Endothelial cell of umbilical vein (primary cell): Measurements from ENCODE around the gene TSSC4. TPM values are rescaled to one million over a fixed set of nuclear protein-coding genes. Genes with fewer than 3 reads are reported as not detected.

Experiments used
- BruUV-seq: library from RNA; stranded (reverse); fragments of 400-500 nt; replicated peaks from 2 replicates; lab custom pipeline; 2021; lab: Mats Ljungman, UMichigan
- CTCF ChIA-PET: fragments of 300-600, 350-600 bp; sonication (Branson Sonifier 250); formaldehyde crosslinking; loops from one replicate; lab custom pipeline; 2021; ENCODE audit warnings: antibody characterized with exemption, inconsistent platforms; lab: Charles Lee
- POLR2A ChIA-PET: fragments of 300-600, 350-600 bp; sonication (Branson Sonifier 250); formaldehyde crosslinking; loops from one replicate; lab custom pipeline; 2021; ENCODE audit warnings: antibody characterized with exemption, inconsistent platforms; lab: Charles Lee
- DNase-seq: peaks from one replicate; pipeline ENCODE4 v3.0.0-alpha.2; 2011; ENCODE audit warnings: low read depth, low spot score
- FAIRE-seq: peaks from 2 replicates; lab custom pipeline; 2011; peaks lifted over from hg19 to GRCh38; lab: Jason Lieb, UNC
- H2AFZ ChIP-seq: 2 replicates; pipeline ENCODE4 v1.6.0; 2012; ENCODE audit warnings: low read depth, low read length, control low read depth, inconsistent platforms
- H3K27ac ChIP-seq: 2 replicates; pipeline ENCODE4 v1.5.1; 2011; ENCODE audit warnings: low read depth, mild to moderate bottlenecking, control low read depth, low read length, moderate library complexity; ENCODE audit not compliant: insufficient read depth
- H3K27me3 ChIP-seq, 2 experiments: 2 replicates each; pipeline versions ENCODE4 v1.6.0 to v1.6.1; 2011; ENCODE audit warnings: low read length in 2 of 2, mixed read lengths in 1 of 2; ENCODE audit not compliant: control insufficient read depth in 2 of 2, insufficient read depth in 2 of 2
- H3K36me3 ChIP-seq, 2 experiments: 2 replicates in 1 of 2; 3 replicates in 1 of 2; pipeline ENCODE4 v1.5.1; 2011; ENCODE audit warnings: low read length in 2 of 2, mild to moderate bottlenecking in 1 of 2, moderate library complexity in 1 of 2; ENCODE audit not compliant: control insufficient read depth in 2 of 2, insufficient read depth in 2 of 2; ENCODE audit errors: extremely low read depth in 1 of 2
- H3K4me1 ChIP-seq: 3 replicates; pipeline ENCODE4 v1.5.1; 2011; ENCODE audit warnings: mild to moderate bottlenecking, low read length; ENCODE audit not compliant: control insufficient read depth, insufficient read depth; ENCODE audit errors: extremely low read depth
- H3K4me2 ChIP-seq: 2 replicates; pipeline ENCODE4 v1.6.1; 2011; ENCODE audit warnings: low read length, control low read depth, mixed read lengths; ENCODE audit not compliant: insufficient read depth
- H3K4me3 ChIP-seq, 3 experiments: fragments of 200-600 bp in 1 of 3; sonication (generic), shearing (Covaris generic) in 1 of 3; replicated peaks in 1 of 3; 2 replicates each; pipeline ENCODE4 v1.5.1; 2011 to 2016; ENCODE audit warnings: control low read depth in 3 of 3, low read length in 3 of 3, mild to moderate bottlenecking in 2 of 3, inconsistent platforms in 1 of 3, low read depth in 1 of 3, moderate library complexity in 1 of 3; ENCODE audit not compliant: insufficient read depth in 1 of 3
- H3K79me2 ChIP-seq: 2 replicates; pipeline ENCODE4 v1.6.0; 2012; ENCODE audit warnings: low read length, inconsistent platforms; ENCODE audit not compliant: control insufficient read depth, insufficient read depth
- H3K9ac ChIP-seq: replicated peaks from 2 replicates; pipeline ENCODE3; 2011; ENCODE audit warnings: low read length, control low read depth; ENCODE audit not compliant: insufficient read depth; ENCODE audit errors: extremely low read depth
- H3K9me1 ChIP-seq: replicated peaks from 3 replicates; pipeline ENCODE4 v1.6.0; 2011; ENCODE audit warnings: mild to moderate bottlenecking, low read length; ENCODE audit not compliant: control insufficient read depth, insufficient read depth; ENCODE audit errors: extremely low read depth
- H3K9me3 ChIP-seq: replicated peaks from 2 replicates; pipeline ENCODE4 v1.5.1; 2012; ENCODE audit warnings: low read length, inconsistent platforms; ENCODE audit not compliant: control insufficient read depth, insufficient read depth
- H4K20me1 ChIP-seq: replicated peaks from 2 replicates; pipeline ENCODE3; 2011; ENCODE audit warnings: mild to moderate bottlenecking, low read length; ENCODE audit not compliant: control insufficient read depth, insufficient read depth; ENCODE audit errors: extremely low read depth
- CTCF ChIP-seq, 2 donors: IDR thresholded peaks; 1 replicate in 1 of 2; 2 replicates in 1 of 2; pipeline ENCODE4 v1.5.1; 2011; ENCODE audit warnings: low read length in 2 of 2, mild to moderate bottlenecking in 2 of 2, moderate library complexity in 2 of 2, control low read depth in 1 of 2, inconsistent platforms in 1 of 2, low read depth in 1 of 2; ENCODE audit not compliant: insufficient read depth in 1 of 2; ENCODE audit errors: extremely low read depth in 1 of 2
- EZH2 ChIP-seq: IDR thresholded peaks from 2 replicates; pipeline ENCODE4 v1.6.1; 2012; ENCODE audit warnings: borderline replicate concordance, low read depth, mild to moderate bottlenecking, moderate library complexity, low read length, inconsistent platforms; ENCODE audit not compliant: severe bottlenecking
- FOS ChIP-seq: IDR thresholded peaks from 2 replicates; pipeline ENCODE4 v1.6.1; 2011; ENCODE audit warnings: mild to moderate bottlenecking, low read length, moderate library complexity, borderline replicate concordance; ENCODE audit not compliant: insufficient read depth
- GATA2 ChIP-seq: IDR thresholded peaks from 2 replicates; pipeline ENCODE4 v1.7.0; 2011; ENCODE audit warnings: low read depth, mild to moderate bottlenecking, moderate library complexity, mixed read lengths, low read length; ENCODE audit not compliant: insufficient read length, insufficient read depth
- JUN ChIP-seq: IDR thresholded peaks from 2 replicates; pipeline ENCODE4 v1.6.1; 2011; ENCODE audit warnings: borderline replicate concordance, low read depth; ENCODE audit not compliant: insufficient read length, insufficient read depth
- MAX ChIP-seq: IDR thresholded peaks from 2 replicates; pipeline ENCODE4 v1.6.1; 2011; ENCODE audit not compliant: insufficient read depth, insufficient read length
- MYC ChIP-seq: IDR thresholded peaks from one replicate; pipeline ENCODE4 v1.6.1; 2011; ENCODE audit warnings: mild to moderate bottlenecking, low read depth, low read length
- POLR2A ChIP-seq: IDR thresholded peaks from 2 replicates; pipeline ENCODE4 v1.6.1; 2012; ENCODE audit warnings: low read depth, mild to moderate bottlenecking, control low read depth, low read length
- POLR2AphosphoS5 ChIP-seq: IDR thresholded peaks from 2 replicates; pipeline ENCODE4 v1.6.1; 2012; ENCODE audit warnings: low read depth, mild to moderate bottlenecking, control low read depth, low read length, moderate library complexity; ENCODE audit not compliant: insufficient read depth
- dilution Hi-C: fragments of 300-500 bp; cut with MboI; formaldehyde crosslinking; loops from one replicate; pipeline ENCODE4 v1.15.0; 2019; ENCODE audit warnings: low sequenced_read_pairs; ENCODE audit not compliant: extremely low pct_ligation_motif_present
- intact Hi-C: fragments of 100-400 bp; cut with micrococcal nuclease; formaldehyde crosslinking; loops from one replicate; pipeline ENCODE4 v1.10.0; 2022
- polyA plus RNA-seq, 4 experiments: library from polyadenylated mRNA; depleted of rRNA in 3 of 4; stranded (reverse) in 3 of 4; unstranded in 1 of 4; fragments of >200 nt; gene quantifications; 2 replicates each; pipeline versions ENCODE4 v1.2.1 to v1.2.3, GENCODE V29; 2011 to 2012; ENCODE audit warnings: missing spikeins in 1 of 4
- small RNA-seq: library from RNA; depleted of rRNA; stranded (forward); fragments of <200 nt; gene quantifications from one replicate; pipeline ENCODE3, GENCODE V24; 2012; ENCODE audit warnings: low replicate concordance, low read depth; ENCODE audit not compliant: insufficient read depth, insufficient read length
- total RNA-seq: library from RNA; stranded (reverse); gene quantifications from 2 replicates; pipeline ENCODE4 v1.2.3, GENCODE V29; 2021

TSSC4 gene
- total and polyA plus RNA-seq, 2 donors (not counting 3 experiments of a cell fraction or from before 2014, with no cell fraction given) = 42.7 to 59.6 TPM

- no peaks in the 10 kb centered on the region for H3K9me3 ChIP-seq
- dilution Hi-C loops (no loop called here), intact Hi-C loops (no loop called here)
- ChIA-PET CTCF (no interaction called here), POLR2A (no interaction called here)
- H3K9me1 ChIP-seq = no peaks in the 10 kb centered on the region
- no peak overlapping the region for H3K4me3 ChIP-seq
- no peak overlapping the region for H2AFZ ChIP-seq
- no peaks in the 10 kb centered on the region for H3K79me2 ChIP-seq
- H3K4me1 ChIP-seq = no peaks in the 10 kb centered on the region
- FAIRE-seq (no peak), DNase-seq (no peak)
- BruUV-seq = no TSS peak
- no peak overlapping the region for H3K9ac ChIP-seq
- H3K36me3 ChIP-seq = no peaks in the 10 kb centered on the region
- TF ChIP-seq POLR2A (no peak), FOS (no peak), GATA2 (no peak), CTCF (IDR thresholded peaks at IDR 0.05; ENCODE audit: extremely low read depth in 1 of 2, insufficient read depth in 1 of 2, low read depth in 1 of 2, low read length in 2 of 2) (no peak), POLR2AphosphoS5 (no peak), MYC (no peak), EZH2 (no peak), JUN (no peak), MAX (no peak)
- no peaks in the 10 kb centered on the region for H4K20me1 ChIP-seq
- H3K27me3 ChIP-seq = no peaks in the 10 kb centered on the region
- H3K4me2 ChIP-seq = no peak overlapping the region
- H3K27ac ChIP-seq = no peak overlapping the region
These were observed 52.9 kb downstream of the TSSC4 start for GRCh38 chr11:2453436-2453835.

Small RNAs within 50 kb of the gene (small RNA-seq; reads per million reads assigned to genes)
- not detected for gene RF00019

Other genes with a start within 250 kb of the TSSC4 start
- gene INS, start 239.5 kb upstream of the TSSC4 start, total RNA-seq = not detected in 2 replicates
- not detected in 2 replicates for gene INS, start 239.5 kb upstream of the TSSC4 start, polyA plus RNA-seq
- gene TH, start 228.9 kb upstream of the TSSC4 start, total RNA-seq = not detected in 2 replicates
- gene TH, start 228.9 kb upstream of the TSSC4 start, polyA plus RNA-seq = not detected in 2 replicates
- gene ASCL2, start 130.2 kb upstream of the TSSC4 start, total RNA-seq = not detected in 2 replicates
- gene ASCL2, start 130.2 kb upstream of the TSSC4 start, polyA plus RNA-seq = not detected in 2 replicates
- not detected in 2 replicates for gene C11orf21, start 98.8 kb upstream of the TSSC4 start, total RNA-seq
- not detected in 2 replicates for gene C11orf21, start 98.8 kb upstream of the TSSC4 start, polyA plus RNA-seq
- gene TSPAN32, start 98.7 kb upstream of the TSSC4 start, total RNA-seq = not detected in 2 replicates
- gene TSPAN32, start 98.7 kb upstream of the TSSC4 start, polyA plus RNA-seq = not detected in 2 replicates
- gene CD81, start 23.4 kb upstream of the TSSC4 start, total RNA-seq = 409 and 445 TPM in 2 replicates
- 641 and 802 TPM in 2 replicates for gene CD81, start 23.4 kb upstream of the TSSC4 start, polyA plus RNA-seq
- not detected in 2 replicates for gene TRPM5, start 43.8 kb downstream of the TSSC4 start, total RNA-seq
- not detected in 2 replicates for gene TRPM5, start 43.8 kb downstream of the TSSC4 start, polyA plus RNA-seq
- gene KCNQ1, start 44.3 kb downstream of the TSSC4 start, total RNA-seq = 0.09 and 0.21 TPM in 2 replicates
- gene KCNQ1, start 44.3 kb downstream of the TSSC4 start, polyA plus RNA-seq = 0.07 and 0.08 TPM in 2 replicates